Osteoblast (primary cell): ENCODE data around the gene EDNRB. TPM values are rescaled to one million over a fixed set of nuclear protein-coding genes. Genes with fewer than 3 reads are reported as not detected.
"Not testable (repeated sequence)": the region's sequence is repeated elsewhere in the genome, so short reads cannot be mapped to it uniquely, and the experiment has no call there.

Experiments used
- DNase-seq: peaks from one replicate; pipeline ENCODE4 v3.0.0; 2011; ENCODE audit warnings: low spot score, mixed read lengths; ENCODE audit not compliant: insufficient read length; ENCODE audit errors: missing footprints
- H2AFZ ChIP-seq: 2 replicates; pipeline ENCODE4 v1.6.0; 2011; ENCODE audit warnings: mild to moderate bottlenecking, low read length
- H3K27ac ChIP-seq: 2 replicates; pipeline ENCODE4 v1.5.1; 2011; ENCODE audit warnings: mild to moderate bottlenecking, low read depth, low read length, moderate library complexity
- H3K27me3 ChIP-seq: 2 replicates; pipeline ENCODE4 v1.6.0; 2012; ENCODE audit warnings: mild to moderate bottlenecking, control low read depth, inconsistent platforms, low read length, moderate library complexity; ENCODE audit not compliant: insufficient read depth
- H3K36me3 ChIP-seq: 2 replicates; pipeline ENCODE4 v1.5.1; 2011; ENCODE audit warnings: mild to moderate bottlenecking, low read length, control low read depth, moderate library complexity; ENCODE audit not compliant: insufficient read depth
- H3K4me1 ChIP-seq: 2 replicates; pipeline ENCODE4 v1.5.1; 2011; ENCODE audit warnings: mild to moderate bottlenecking, low read length, control low read depth, moderate library complexity; ENCODE audit not compliant: insufficient read depth
- H3K4me2 ChIP-seq: 2 replicates; pipeline ENCODE4 v1.6.0; 2011; ENCODE audit warnings: mild to moderate bottlenecking, low read length; ENCODE audit not compliant: insufficient read depth
- H3K4me3 ChIP-seq: fragments of 200-600 bp; sonication (generic); 3 replicates; pipeline ENCODE4 v1.5.1; 2012; ENCODE audit warnings: mild to moderate bottlenecking, low read length, inconsistent platforms; ENCODE audit not compliant: insufficient read depth
- H3K79me2 ChIP-seq: 2 replicates; pipeline ENCODE4 v1.6.0; 2012; ENCODE audit warnings: mild to moderate bottlenecking, low read length, control low read depth, inconsistent platforms; ENCODE audit not compliant: insufficient read depth
- H3K9me3 ChIP-seq: 2 replicates; pipeline ENCODE4 v1.5.1; 2011; ENCODE audit warnings: low read depth, low read length, control low read depth
- H4K20me1 ChIP-seq: 2 replicates; pipeline ENCODE4 v1.6.0; 2012; ENCODE audit warnings: mild to moderate bottlenecking, low read length, control low read depth; ENCODE audit not compliant: insufficient read depth
- CTCF ChIP-seq: IDR thresholded peaks from 2 replicates; pipeline ENCODE4 v1.5.1; 2011; ENCODE audit warnings: mild to moderate bottlenecking, low read depth, low read length, moderate library complexity; ENCODE audit errors: extremely low read depth
- total RNA-seq: library from RNA; depleted of rRNA; stranded (reverse); fragments of >200 nt; gene quantifications from 2 replicates; pipeline ENCODE4 v1.2.3, GENCODE V29; 2012

EDNRB gene
- total RNA-seq, 1 donor = under 0.01 TPM

- Histone ChIP-seq H2AFZ (no peak overlapping the region), H3K36me3 (no peaks in the 10 kb centered on the region), H3K9me3 (no peaks in the 10 kb centered on the region), H3K4me2 (no peak overlapping the region), H3K4me3 (no peak overlapping the region), H3K27me3 (no peaks in the 10 kb centered on the region), H4K20me1 (no peaks in the 10 kb centered on the region), H3K27ac (no peak overlapping the region), H3K79me2 (no peaks in the 10 kb centered on the region), H3K4me1 (no peaks in the 10 kb centered on the region)
- no peak for DNase-seq
- TF ChIP-seq CTCF = no peak
Measured at GRCh38 chr13:77946522-77946921, 27.9 kb upstream of the EDNRB start.

GRCh38 chr13:77935063-77935462 is 16.4 kb upstream of the EDNRB start:
- not testable (repeated sequence) for DNase-seq, H3K79me2 ChIP-seq, H3K27ac ChIP-seq, H3K27me3 ChIP-seq, H3K4me1 ChIP-seq, H2AFZ ChIP-seq, H3K4me3 ChIP-seq, H3K9me3 ChIP-seq, H4K20me1 ChIP-seq, H3K36me3 ChIP-seq, H3K4me2 ChIP-seq

GRCh38 chr13:77930430-77930829 is 11.8 kb upstream of the EDNRB start:
- no peak for DNase-seq
- Histone ChIP-seq H3K9me3 (no peaks in the 10 kb centered on the region), H3K79me2 (no peaks in the 10 kb centered on the region), H3K27ac (no peak overlapping the region), H3K4me1 (no peaks in the 10 kb centered on the region), H3K4me2 (no peak overlapping the region), H3K36me3 (no peaks in the 10 kb centered on the region), H3K27me3 (no peaks in the 10 kb centered on the region), H2AFZ (no peak overlapping the region), H4K20me1 (no peaks in the 10 kb centered on the region), H3K4me3 (no peak overlapping the region)
- no peak for TF ChIP-seq CTCF

- H3K79me2 ChIP-seq = no peaks in the 10 kb centered on the region
- no peaks in the 10 kb centered on the region for H3K27me3 ChIP-seq
- H3K4me3 ChIP-seq = no peak overlapping the region
- H3K9me3 ChIP-seq = no peaks in the 10 kb centered on the region
- no peak overlapping the region for H3K4me2 ChIP-seq
- H3K27ac ChIP-seq = no peak overlapping the region
- H4K20me1 ChIP-seq = no peaks in the 10 kb centered on the region
- H2AFZ ChIP-seq = no peak overlapping the region
- H3K36me3 ChIP-seq = no peaks in the 10 kb centered on the region
- DNase-seq = no peak
- H3K4me1 ChIP-seq = no peaks in the 10 kb centered on the region
- TF ChIP-seq CTCF = no peak
Measured at GRCh38 chr13:77928909-77929308, 10.3 kb upstream of the EDNRB start.
